Measurements from ENCODE around the gene SOWAHC. TPM values are rescaled to one million over a fixed set of nuclear protein-coding genes. Genes with fewer than 3 reads are reported as not detected.

Gene SOWAHC
- polyA plus RNA-seq, 1 experiment = 5.2 TPM

GRCh38 chr2:109601783-109602182, 12.4 kb upstream of the SOWAHC start:
- ChIA-PET POLR2A (no interaction called here), CTCF (interaction anchor here (4.5 kb wide), 1 partner anchor 56 kb away, joined by 11 read pairs; no protein-coding TSS in a partner anchor)
- Histone ChIP-seq H3K4me3 (ENCODE audit: low read depth, low read length) (no peak overlapping the region), H3K36me3 (ENCODE audit: control insufficient read depth, insufficient read depth, low read length) (no peaks in the 10 kb centered on the region; the same call in 1 of the 2 replicates), H3K27me3 (ENCODE audit: control insufficient read depth, insufficient read depth, low read length) (no peaks in the 10 kb centered on the region)
- DNase-seq (ENCODE audit: low read depth) = no peak
- TF ChIP-seq, protein P1, sequence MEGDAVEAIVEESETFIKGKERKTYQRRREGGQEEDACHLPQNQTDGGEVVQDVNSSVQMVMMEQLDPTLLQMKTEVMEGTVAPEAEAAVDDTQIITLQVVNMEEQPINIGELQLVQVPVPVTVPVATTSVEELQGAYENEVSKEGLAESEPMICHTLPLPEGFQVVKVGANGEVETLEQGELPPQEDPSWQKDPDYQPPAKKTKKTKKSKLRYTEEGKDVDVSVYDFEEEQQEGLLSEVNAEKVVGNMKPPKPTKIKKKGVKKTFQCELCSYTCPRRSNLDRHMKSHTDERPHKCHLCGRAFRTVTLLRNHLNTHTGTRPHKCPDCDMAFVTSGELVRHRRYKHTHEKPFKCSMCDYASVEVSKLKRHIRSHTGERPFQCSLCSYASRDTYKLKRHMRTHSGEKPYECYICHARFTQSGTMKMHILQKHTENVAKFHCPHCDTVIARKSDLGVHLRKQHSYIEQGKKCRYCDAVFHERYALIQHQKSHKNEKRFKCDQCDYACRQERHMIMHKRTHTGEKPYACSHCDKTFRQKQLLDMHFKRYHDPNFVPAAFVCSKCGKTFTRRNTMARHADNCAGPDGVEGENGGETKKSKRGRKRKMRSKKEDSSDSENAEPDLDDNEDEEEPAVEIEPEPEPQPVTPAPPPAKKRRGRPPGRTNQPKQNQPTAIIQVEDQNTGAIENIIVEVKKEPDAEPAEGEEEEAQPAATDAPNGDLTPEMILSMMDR (IDR thresholded peaks at IDR 0.05; ENCODE audit: insufficient read depth, low read depth, low read length) = no peak

- TF ChIP-seq, protein P1 (IDR thresholded peaks at IDR 0.05; ENCODE audit: insufficient read depth, low read depth, low read length) = no peak
- DNase-seq (ENCODE audit: low read depth) = no peak
- no peak overlapping the region for H3K4me3 ChIP-seq (ENCODE audit: low read depth, low read length)
- CTCF ChIA-PET = interaction anchor here (4.5 kb wide), 1 partner anchor 57 kb away, joined by 11 read pairs; no protein-coding TSS in a partner anchor
- no peaks in the 10 kb centered on the region for H3K27me3 ChIP-seq (ENCODE audit: control insufficient read depth, insufficient read depth, low read length)
- H3K36me3 ChIP-seq (ENCODE audit: control insufficient read depth, insufficient read depth, low read length) = no peaks in the 10 kb centered on the region
- POLR2A ChIA-PET = no interaction called here
Observed at GRCh38 chr2:109602617-109603188, 11.5 kb upstream of the SOWAHC start.

- POLR2A ChIA-PET = interaction anchor here (0.6 kb wide), 1 partner anchor 54 kb away, joined by 4 read pairs; no protein-coding TSS in a partner anchor
- DNase-seq (ENCODE audit: low read depth) = no peak
- TF ChIP-seq, protein P1 (IDR thresholded peaks at IDR 0.05; ENCODE audit: insufficient read depth, low read depth, low read length) = no peak
- Histone ChIP-seq H3K27me3 (ENCODE audit: control insufficient read depth, insufficient read depth, low read length) (no peaks in the 10 kb centered on the region), H3K36me3 (ENCODE audit: control insufficient read depth, insufficient read depth, low read length) (no peaks in the 10 kb centered on the region), H3K4me3 (ENCODE audit: low read depth, low read length) (no peak overlapping the region)
- CTCF ChIA-PET = interaction anchor here (4.5 kb wide), 1 partner anchor 59 kb away, joined by 11 read pairs; no protein-coding TSS in a partner anchor
Observed at GRCh38 chr2:109604597-109604996, 9.6 kb upstream of the SOWAHC start.

GRCh38 chr2:109607766-109608165, 6.4 kb upstream of the SOWAHC start:
- TF ChIP-seq, protein P1 (IDR thresholded peaks at IDR 0.05; ENCODE audit: insufficient read depth, low read depth, low read length) = no peak
- POLR2A ChIA-PET = interaction anchor here (0.7 kb wide), 1 partner anchor 74 kb away, joined by 4 read pairs; no protein-coding TSS in a partner anchor
- no peaks in the 10 kb centered on the region for H3K27me3 ChIP-seq (ENCODE audit: control insufficient read depth, insufficient read depth, low read length)
- H3K36me3 ChIP-seq (ENCODE audit: control insufficient read depth, insufficient read depth, low read length) = no peaks in the 10 kb centered on the region
- CTCF ChIA-PET = no interaction called here
- no peak for DNase-seq (ENCODE audit: low read depth)
- H3K4me3 ChIP-seq (ENCODE audit: low read depth, low read length) = no peak overlapping the region

DNA sequence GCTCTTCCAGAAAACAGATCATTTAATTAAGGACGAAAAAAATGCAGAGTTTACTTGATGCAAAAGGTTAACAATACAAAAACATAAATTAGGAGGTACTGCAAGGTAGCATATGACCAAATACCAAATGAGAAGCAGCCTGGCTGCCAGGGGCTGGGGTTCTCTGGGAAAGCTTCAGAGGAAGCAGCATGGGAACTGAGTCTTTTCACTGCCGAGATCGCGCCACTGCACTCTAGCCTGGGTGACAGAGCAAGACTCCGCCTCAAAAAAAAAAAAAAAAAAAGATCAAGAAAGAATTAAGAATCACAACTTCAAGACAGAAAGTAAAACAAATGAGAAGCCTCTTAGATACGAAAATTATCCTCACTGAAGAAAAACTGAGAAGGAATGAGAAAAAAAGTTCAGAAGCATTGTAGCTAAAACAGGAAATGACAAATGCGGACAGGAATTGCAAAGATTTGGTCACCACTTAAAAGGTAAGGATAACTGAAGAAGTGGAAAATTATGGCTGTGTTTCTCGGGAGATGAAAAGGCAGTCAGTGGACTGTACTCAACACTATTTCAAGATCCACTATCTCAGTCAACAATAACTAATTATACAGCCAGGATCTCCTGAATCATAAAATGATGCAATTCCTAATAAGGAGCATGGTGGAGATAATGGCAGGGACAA, 4.7 kb upstream of the SOWAHC start:
- ChIA-PET POLR2A (interaction anchor here (0.6 kb wide), 1 partner anchor 79 kb away, joined by 4 read pairs; no protein-coding TSS in a partner anchor), CTCF (interaction anchor here (0.9 to 1.4 kb wide), 2 partner anchors 55 to 63 kb away, joined by 3 to 4 read pairs; no protein-coding TSS in a partner anchor)
- Histone ChIP-seq H3K27me3 (ENCODE audit: control insufficient read depth, insufficient read depth, low read length) (no peaks in the 10 kb centered on the region), H3K36me3 (ENCODE audit: control insufficient read depth, insufficient read depth, low read length) (no peaks in the 10 kb centered on the region), H3K4me3 (ENCODE audit: low read depth, low read length) (peak overlapping the region; percentile 17)
- DNase-seq (ENCODE audit: low read depth) = no peak
- TF ChIP-seq, protein P1 (IDR thresholded peaks at IDR 0.05; ENCODE audit: insufficient read depth, low read depth, low read length) = no peak
